Testis (tissue), 3 donors: Measurements from ENCODE around the gene NDUFV2. TPM values are rescaled to one million over a fixed set of nuclear protein-coding genes. Genes with fewer than 3 reads are reported as not detected.

ENCODE experiments used
- DNase-seq: peaks from one replicate; pipeline ENCODE4 v3.0.0-alpha.2; 2019
- H3K27ac ChIP-seq, 2 donors: fragments of 200-600 bp; sonication (generic); one replicate each; pipeline ENCODE4 v1.5.1; 2019
- H3K27me3 ChIP-seq: fragments of 200-600 bp; sonication (generic); one replicate; pipeline ENCODE4 v1.5.1; 2019
- H3K36me3 ChIP-seq: fragments of 200-600 bp; sonication (generic); one replicate; pipeline ENCODE4 v1.5.1; 2017; ENCODE audit warnings: low read depth; ENCODE audit errors: missing control alignments
- H3K4me1 ChIP-seq: fragments of 200-600 bp; sonication (generic); one replicate; pipeline ENCODE4 v1.5.1; 2019
- H3K4me3 ChIP-seq, 2 donors: fragments of 200-600 bp; sonication (generic); one replicate each; pipeline ENCODE4 v1.5.1; 2017 to 2019
- H3K9me3 ChIP-seq: fragments of 200-600 bp; sonication (generic); one replicate; pipeline ENCODE4 v1.5.1; 2017
- POLR2A ChIP-seq: fragments of 450-650 bp; IDR thresholded peaks from one replicate; pipeline ENCODE4 v1.6.1; 2017; ENCODE audit warnings: antibody characterized with exemption, mild to moderate bottlenecking, moderate library complexity
- WGBS, 2 donors: methylation state at CpG; one replicate each; pipeline ENCODE4 v1.1.5; 2018; 5-methylcytosine and 5-hydroxymethylcytosine counted together
- intact Hi-C: fragments of 100-400 bp; cut with DNase I; formaldehyde crosslinking; loops from one replicate; pipeline ENCODE4 v1.15.1; 2023; ENCODE audit warnings: low total_unique reads
- polyA plus RNA-seq: library from polyadenylated mRNA; stranded (reverse); fragments of 350-450 nt; fragmentation: Illumina TruSeq; extraction: RNeasy Lipid Tissue Mini Kit (QIAGEN cat#74804); gene quantifications from one replicate; pipeline ENCODE4 v1.2.3, GENCODE V29; 2014; ENCODE audit warnings: low read depth, low replicate concordance; ENCODE audit not compliant: insufficient read depth
- total RNA-seq, 2 donors: library from RNA; depleted of rRNA; stranded (reverse); fragments of >200 nt; gene quantifications; one replicate each; pipeline ENCODE4 v1.2.3, GENCODE V29; 2016
- TF ChIP-seq, protein P1 (sequence below), 3 experiments: fragments of 450-650 bp in 2 of 3; fragments of 200-600 bp in 1 of 3; sonication (generic) in 1 of 3; IDR thresholded peaks; one replicate each; pipeline ENCODE4 v1.5.1; 2016 to 2019; ENCODE audit warnings: antibody characterized with exemption in 3 of 3, mild to moderate bottlenecking in 2 of 3, moderate library complexity in 1 of 3

NDUFV2 gene
- total and polyA plus RNA-seq, 3 donors from 2014 or later, result 115 to 171 (median 120) TPM

GRCh38 chr18:9139400-9140039, 37.0 kb downstream of the NDUFV2 start:
- Histone ChIP-seq H3K4me3 (no peak overlapping the region), H3K27ac (peak overlapping the region in 1 of 2 donors; percentile 99), H3K36me3 (no peaks in the 10 kb centered on the region), H3K27me3 (no peaks in the 10 kb centered on the region), H3K9me3 (no peaks in the 10 kb centered on the region), H3K4me1 (peaks cover 24% of the 10 kb centered on the region)
- DNase-seq, result no peak
- 24 to 37% methylated on average over 7 of the region's 7 CpGs for WGBS, 2 donors
- TF ChIP-seq, protein P1, sequence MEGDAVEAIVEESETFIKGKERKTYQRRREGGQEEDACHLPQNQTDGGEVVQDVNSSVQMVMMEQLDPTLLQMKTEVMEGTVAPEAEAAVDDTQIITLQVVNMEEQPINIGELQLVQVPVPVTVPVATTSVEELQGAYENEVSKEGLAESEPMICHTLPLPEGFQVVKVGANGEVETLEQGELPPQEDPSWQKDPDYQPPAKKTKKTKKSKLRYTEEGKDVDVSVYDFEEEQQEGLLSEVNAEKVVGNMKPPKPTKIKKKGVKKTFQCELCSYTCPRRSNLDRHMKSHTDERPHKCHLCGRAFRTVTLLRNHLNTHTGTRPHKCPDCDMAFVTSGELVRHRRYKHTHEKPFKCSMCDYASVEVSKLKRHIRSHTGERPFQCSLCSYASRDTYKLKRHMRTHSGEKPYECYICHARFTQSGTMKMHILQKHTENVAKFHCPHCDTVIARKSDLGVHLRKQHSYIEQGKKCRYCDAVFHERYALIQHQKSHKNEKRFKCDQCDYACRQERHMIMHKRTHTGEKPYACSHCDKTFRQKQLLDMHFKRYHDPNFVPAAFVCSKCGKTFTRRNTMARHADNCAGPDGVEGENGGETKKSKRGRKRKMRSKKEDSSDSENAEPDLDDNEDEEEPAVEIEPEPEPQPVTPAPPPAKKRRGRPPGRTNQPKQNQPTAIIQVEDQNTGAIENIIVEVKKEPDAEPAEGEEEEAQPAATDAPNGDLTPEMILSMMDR (IDR thresholded peaks at IDR 0.05), result no peak
- no peak for TF ChIP-seq POLR2A
- intact Hi-C loops, result no loop called here

DNA sequence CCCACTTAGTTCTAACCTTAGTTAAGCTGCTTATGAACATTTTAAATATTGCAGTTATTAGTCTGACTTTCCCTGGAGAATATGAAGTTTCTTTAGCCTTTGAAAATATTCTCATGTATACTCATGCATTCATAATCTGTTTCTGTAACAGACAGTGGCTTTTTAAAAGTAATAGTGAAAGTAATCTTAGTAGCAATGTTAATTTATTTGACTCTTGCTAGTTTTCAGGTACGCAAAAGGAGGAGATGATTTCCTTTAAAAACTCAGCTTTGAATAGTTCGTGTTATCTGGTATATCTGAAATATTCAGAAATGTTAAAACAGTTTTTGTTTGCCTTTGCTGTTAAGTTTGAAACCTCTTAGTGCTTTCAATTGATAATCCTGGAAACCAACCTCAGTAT, 37.9 kb downstream of the NDUFV2 start:
- DNase-seq, result no peak
- intact Hi-C loops, result no loop called here
- H3K27ac ChIP-seq, result peak overlapping the region in 1 of 2 donors; percentile 21

GRCh38 chr18:9140984-9141383, 38.5 kb downstream of the NDUFV2 start:
- Histone ChIP-seq H3K27ac (no peak overlapping the region), H3K27me3 (no peaks in the 10 kb centered on the region), H3K4me1 (peaks cover 24% of the 10 kb centered on the region), H3K4me3 (no peak overlapping the region), H3K9me3 (no peaks in the 10 kb centered on the region), H3K36me3 (no peaks in the 10 kb centered on the region)
- no peak for TF ChIP-seq POLR2A
- TF ChIP-seq, protein P1 (IDR thresholded peaks at IDR 0.05), result no peak
- 84 to 89% methylated on average over 2 of the region's 2 CpGs for WGBS, 2 donors
- intact Hi-C loops, result no loop called here
- no peak for DNase-seq

More for the DNA sequence above, 37.9 kb downstream of the NDUFV2 start:
- Histone ChIP-seq H3K9me3 (no peaks in the 10 kb centered on the region), H3K36me3 (no peaks in the 10 kb centered on the region), H3K4me1 (peaks cover 24% of the 10 kb centered on the region), H3K4me3 (no peak overlapping the region), H3K27me3 (no peaks in the 10 kb centered on the region)
- TF ChIP-seq, protein P1 (IDR thresholded peaks at IDR 0.05), result no peak
- no peak for TF ChIP-seq POLR2A
- WGBS, 2 donors, result 33 to 46% methylated on average over 2 of the region's 2 CpGs

DNA sequence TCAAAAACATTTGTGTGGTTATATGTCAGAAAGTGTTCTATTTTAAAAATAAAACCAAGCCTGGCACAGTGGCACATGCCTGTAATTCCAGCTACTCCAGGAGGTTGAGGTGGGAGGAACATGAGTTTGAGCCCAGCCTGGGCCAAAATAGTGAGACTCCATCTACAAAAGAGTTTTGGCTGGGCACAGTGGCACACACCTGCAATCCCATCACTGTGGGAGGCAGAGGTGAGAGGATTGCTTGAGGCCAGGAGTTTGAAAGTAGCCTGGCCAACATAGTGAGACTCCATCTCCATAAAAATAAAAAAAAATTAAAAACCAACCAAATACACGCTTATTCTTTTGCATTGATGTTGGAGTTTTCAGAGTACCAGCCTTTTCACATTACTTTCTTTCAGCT, 43.7 kb downstream of the NDUFV2 start:
- Histone ChIP-seq H3K9me3 (no peaks in the 10 kb centered on the region), H3K4me3 (no peak overlapping the region), H3K27me3 (no peaks in the 10 kb centered on the region), H3K4me1 (peaks cover 22% of the 10 kb centered on the region), H3K27ac (no peak overlapping the region), H3K36me3 (no peaks in the 10 kb centered on the region)
- no peak for TF ChIP-seq POLR2A
- TF ChIP-seq, protein P1 (IDR thresholded peaks at IDR 0.05), result no peak
- intact Hi-C loops, result no loop called here
- no peak for DNase-seq
- 84 to 95% methylated on average over 1 of the region's 1 CpG for WGBS, 2 donors
